GM21381 (cell line): Measurements from ENCODE around the gene OR52A5.

ENCODE experiments used
- ATAC-seq: cut with Tn5 transposase; IDR thresholded peaks from one replicate; pipeline ENCODE4 v1.9.1; 2021; ENCODE audit warnings: mild to moderate bottlenecking, moderate library complexity; ENCODE audit not compliant: unreplicated experiment

The OR52A5 gene

GRCh38 chr11:5117588-5117987 lies 20.6 kb downstream of the OR52A5 start:
- no peak for ATAC-seq

- no peak for ATAC-seq
Measured at GRCh38 chr11:5115339-5115738, 22.8 kb downstream of the OR52A5 start.

- ATAC-seq = no peak
Measured at GRCh38 chr11:5107285-5107684, 30.9 kb downstream of the OR52A5 start.

GRCh38 chr11:5103066-5103465 lies 35.1 kb downstream of the OR52A5 start:
- no peak for ATAC-seq

GRCh38 chr11:5102246-5102645 lies 35.9 kb downstream of the OR52A5 start:
- no peak for ATAC-seq

- ATAC-seq = no peak
Measured at GRCh38 chr11:5096011-5096410, 42.1 kb downstream of the OR52A5 start.

- no peak for ATAC-seq
Measured at GRCh38 chr11:5092821-5093585, 45.2 kb downstream of the OR52A5 start.

GRCh38 chr11:5090668-5091067 lies 47.5 kb downstream of the OR52A5 start:
- no peak for ATAC-seq

GRCh38 chr11:5088556-5088955 lies 49.6 kb downstream of the OR52A5 start:
- no peak for ATAC-seq

GRCh38 chr11:5083602-5084001 lies 54.6 kb downstream of the OR52A5 start:
- ATAC-seq = no peak

- no peak for ATAC-seq
Measured at GRCh38 chr11:5081405-5081804, 56.8 kb downstream of the OR52A5 start.
